HG02642 (cell line): ENCODE data around the gene POLR1F.

Source experiments
- ATAC-seq: cut with Tn5 transposase; IDR thresholded peaks from one replicate; pipeline ENCODE4 v1.9.1; 2021; ENCODE audit warnings: mild to moderate bottlenecking; ENCODE audit not compliant: unreplicated experiment, poor library complexity

Gene POLR1F

DNA sequence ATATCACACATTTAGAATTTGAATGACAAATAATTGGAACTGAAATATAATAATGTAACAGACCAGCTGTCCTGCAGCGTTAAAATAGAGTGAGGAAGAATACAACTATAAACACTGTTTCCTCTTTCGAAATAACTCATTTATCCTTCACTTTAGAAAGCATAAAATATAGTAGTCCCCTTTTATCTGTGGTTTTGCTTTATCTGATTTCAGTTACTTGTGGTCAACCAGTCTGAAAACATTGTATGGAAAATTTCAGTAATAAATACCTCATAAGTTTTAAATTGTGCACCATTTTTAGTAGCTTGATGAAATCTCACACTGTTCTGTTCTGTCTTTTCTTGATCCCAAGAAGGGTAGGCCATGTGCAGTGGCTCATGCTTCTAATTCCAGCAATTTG lies 31.7 kb downstream of the POLR1F start:
- peak; percentile 86 for ATAC-seq

DNA sequence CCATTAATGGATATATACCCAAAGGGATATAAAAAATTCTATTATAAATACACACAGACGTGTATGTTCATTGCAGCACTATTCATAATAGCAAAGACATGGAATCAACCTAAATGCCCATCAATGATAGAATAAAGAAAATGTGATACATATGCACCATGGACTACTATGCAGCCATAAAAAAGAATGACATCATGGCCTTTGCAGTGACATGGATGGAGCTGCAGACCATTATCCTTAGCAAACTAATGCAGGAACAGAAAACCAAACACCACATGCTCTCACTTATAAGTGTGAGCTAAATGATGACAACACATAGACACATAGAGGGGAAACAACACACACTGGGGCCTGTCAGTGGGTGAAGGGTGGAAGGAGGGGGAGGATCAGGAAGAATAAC lies 33.0 kb downstream of the POLR1F start:
- no peak for ATAC-seq

DNA sequence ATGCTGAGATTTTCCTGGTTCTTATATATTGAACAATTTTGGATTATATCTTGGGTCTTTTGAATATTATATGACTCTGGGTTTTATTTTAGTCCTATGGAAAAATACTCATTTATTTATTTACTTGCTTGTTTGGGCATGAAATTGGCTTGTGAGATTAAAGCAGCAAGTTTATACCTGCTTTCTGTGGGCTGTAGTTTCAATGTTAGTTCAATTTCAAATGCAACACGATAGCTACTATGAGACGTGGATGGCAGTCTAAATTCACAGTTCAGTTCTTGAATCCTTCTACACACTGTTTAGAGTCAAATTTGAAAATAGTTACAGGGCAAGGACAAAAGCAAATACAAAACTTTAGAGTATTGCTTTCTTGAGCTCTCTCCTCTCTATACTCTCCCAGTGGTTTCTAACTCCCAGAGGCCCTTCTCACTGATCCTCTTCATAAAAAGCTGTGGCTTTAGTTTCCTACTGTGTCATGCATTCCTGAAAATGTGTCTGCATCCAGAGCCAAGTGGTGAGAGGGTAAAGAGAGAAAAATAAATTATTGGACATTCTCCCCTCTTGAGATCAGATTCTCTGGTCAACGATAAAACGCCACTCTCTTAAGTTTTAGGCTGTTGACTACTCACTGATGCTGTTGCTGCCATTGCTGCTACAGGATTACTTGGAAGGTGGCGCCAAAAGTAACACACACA lies 34.4 kb downstream of the POLR1F start:
- no peak for ATAC-seq

DNA sequence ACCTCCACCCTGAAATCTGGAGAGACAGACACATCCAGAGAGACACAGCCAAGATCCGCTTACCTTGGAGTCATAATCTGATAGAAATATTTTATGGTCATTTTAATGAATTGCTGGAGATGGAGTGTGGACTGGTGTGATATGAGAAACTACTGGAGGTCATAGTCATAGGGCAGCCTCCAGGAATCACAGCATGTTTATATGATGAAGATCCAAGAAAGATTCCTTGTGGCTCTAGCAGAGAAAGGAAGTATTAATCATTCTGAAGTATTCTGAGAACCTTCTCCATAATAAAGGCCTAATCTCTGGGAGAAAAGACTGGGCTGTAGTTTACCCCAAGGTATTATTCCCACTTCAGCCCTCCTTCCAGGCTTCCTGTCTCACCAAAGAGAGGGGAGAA lies 38.0 kb downstream of the POLR1F start:
- ATAC-seq = no peak

DNA sequence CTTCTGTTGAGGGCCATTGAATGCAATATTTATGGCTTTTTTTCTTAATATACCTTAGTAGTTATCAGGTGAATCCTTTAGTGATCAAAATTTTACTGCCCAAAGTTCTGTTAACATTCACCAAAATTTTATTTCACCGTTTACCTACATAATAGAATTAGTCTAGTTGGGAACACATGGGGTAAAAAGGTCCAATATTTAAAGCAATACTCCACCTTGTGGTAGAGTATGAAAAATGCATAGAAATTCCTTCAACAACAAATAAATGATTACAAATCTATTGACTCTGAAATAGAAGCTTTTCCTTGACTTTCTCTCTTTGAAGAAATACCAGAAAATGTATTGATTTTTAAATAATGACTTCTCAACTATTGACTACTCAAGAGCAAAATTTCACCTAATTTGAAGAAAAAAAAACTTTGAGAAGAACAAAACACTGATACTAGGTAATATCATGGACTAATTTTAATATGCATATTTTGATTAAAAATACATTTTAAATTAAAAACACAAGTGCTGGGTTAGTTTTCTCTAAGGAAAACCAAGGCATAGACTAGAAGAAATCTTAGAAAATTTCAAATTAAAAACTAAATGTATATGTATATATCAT lies 43.3 kb downstream of the POLR1F start:
- ATAC-seq = peak; percentile 33

DNA sequence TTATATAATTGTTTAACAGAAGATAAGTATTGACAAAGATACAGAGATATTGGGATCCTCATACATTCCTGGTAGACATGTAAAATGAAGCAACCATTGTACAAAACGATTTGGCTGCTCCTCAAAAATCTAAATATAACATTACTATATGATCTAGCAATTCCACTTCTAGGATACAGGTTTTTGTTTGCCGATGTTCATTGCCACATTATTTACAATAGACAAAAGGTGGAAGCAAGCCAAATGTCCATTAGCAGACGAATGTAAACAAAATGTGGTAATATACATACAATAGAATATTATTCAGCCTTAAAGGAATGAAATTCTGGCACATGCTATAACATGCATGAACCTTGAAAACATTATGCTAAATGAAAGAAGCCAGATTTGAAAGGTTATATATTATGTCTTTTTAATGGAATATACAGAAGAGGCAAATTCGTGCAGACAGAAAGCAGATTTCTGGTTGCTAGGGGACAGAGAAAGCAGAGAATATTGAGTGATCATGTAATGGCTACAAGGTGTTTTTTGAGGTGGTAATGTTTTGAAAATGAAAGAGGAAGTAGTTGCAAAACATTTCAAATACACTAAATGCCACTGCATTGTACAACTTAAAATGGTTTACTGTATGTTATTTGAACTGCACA lies 44.9 kb downstream of the POLR1F start:
- ATAC-seq = peak; percentile 94

DNA sequence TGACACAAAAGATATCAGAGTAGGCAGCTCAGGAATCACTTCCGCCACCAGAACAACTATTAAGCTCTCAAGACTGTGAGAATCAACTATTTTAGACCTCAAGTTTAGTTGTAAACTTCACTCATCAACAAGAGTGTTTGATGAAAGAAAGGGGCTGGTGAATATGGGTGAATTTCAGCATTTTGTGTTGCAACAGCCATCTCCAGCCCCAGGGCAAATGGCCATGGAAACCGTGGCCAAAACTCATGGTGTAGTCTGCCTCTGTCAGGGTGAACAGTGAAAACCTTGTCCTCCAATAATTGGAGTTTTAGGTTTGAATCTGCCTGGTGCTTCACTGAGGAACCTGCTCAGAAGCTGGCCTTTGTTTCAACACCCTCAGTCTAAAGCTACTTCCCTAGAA lies 60.0 kb downstream of the POLR1F start:
- no peak for ATAC-seq
